Stimulated activated naive B cell treated with anti-CD40 and anti-IgM and Interleukin-4, amounts not matched to agents 10 μg/mL and 1 μg/mL and 100 μg/mL, for 72 hours (primary cell): ENCODE measurements around the gene SSTR3.
A peak's percentile ranks its signal among the peaks of the same experiment; 100 is the strongest.

Source experiments
- ATAC-seq, 2 donors: fragments of 150-1000 bp; cut with Tn5 transposase; replicated peaks; 2 replicates each; pipeline ENCODE4 v1.10.0; 2021; ENCODE audit warnings: moderate library complexity in 1 of 2
- DNase-seq: peaks from one replicate; pipeline ENCODE4 v3.0.0; 2021
- H3K27ac Mint-ChIP-seq: one replicate; pipeline ENCODE4 v1.8.0; 2022; ENCODE audit warnings: mild to moderate bottlenecking, mixed read lengths
- H3K27me3 Mint-ChIP-seq, 2 donors: one replicate each; pipeline ENCODE4 v1.8.0; 2022; ENCODE audit warnings: mixed read lengths in 2 of 2
- H3K36me3 Mint-ChIP-seq, 2 donors: one replicate each; pipeline ENCODE4 v1.8.0; 2022; ENCODE audit warnings: mixed read lengths in 2 of 2, mild to moderate bottlenecking in 1 of 2
- H3K4me1 Mint-ChIP-seq, 2 donors: one replicate each; pipeline ENCODE4 v1.8.0; 2022; ENCODE audit warnings: mixed read lengths in 2 of 2, mild to moderate bottlenecking in 1 of 2
- H3K4me3 Mint-ChIP-seq, 2 donors: one replicate each; pipeline ENCODE4 v1.8.0; 2022; ENCODE audit warnings: mild to moderate bottlenecking in 2 of 2, mixed read lengths in 2 of 2, moderate library complexity in 1 of 2
- H3K9me3 Mint-ChIP-seq, 2 donors: one replicate each; pipeline ENCODE4 v1.8.0; 2022; ENCODE audit warnings: mixed read lengths in 2 of 2, mild to moderate bottlenecking in 1 of 2

SSTR3 gene

DNA sequence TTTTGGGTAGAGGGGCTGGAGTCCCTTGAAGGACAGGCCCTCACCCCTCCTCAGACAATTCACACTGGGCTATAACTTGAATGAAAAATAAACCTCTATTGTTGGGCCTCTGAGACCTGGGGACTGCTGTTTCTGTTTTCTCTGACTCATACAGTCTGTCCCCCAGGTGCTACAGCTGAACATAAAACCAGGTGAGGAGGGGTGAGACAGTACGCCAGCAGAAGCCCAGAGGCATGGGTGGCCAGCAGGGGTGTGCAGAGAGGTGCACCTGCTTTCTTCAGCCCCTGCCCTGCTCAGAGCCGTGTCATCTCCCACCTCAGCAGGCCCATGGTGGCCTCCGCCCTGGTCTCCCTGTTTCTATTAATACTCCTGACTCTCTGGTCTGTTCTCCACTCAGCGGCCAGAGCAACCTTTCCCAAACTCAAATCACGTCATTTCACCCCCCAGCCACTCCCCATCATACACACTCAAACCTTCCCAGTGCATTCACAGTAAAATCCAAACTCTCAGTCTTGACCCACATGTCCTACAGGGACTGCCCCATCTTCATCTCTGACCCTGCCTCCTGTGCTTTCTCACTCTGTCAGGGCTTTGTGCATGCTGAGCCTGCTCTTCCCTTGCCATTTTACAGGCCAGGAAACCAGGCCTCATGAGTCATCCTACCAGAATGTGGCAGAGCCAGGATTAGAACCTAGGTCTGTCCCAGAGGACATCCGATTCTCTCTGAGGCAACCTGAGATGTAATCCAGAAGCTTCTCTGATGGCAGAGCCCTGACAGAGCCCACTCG is 57.2 kb downstream of the SSTR3 start:
- H3K27ac Mint-ChIP-seq, result peak overlapping the region; percentile 21
- no peak overlapping the region for H3K4me3 Mint-ChIP-seq
- DNase-seq, result peak; percentile 26

More for the DNA sequence above, 57.2 kb downstream of the SSTR3 start:
- Mint-ChIP-seq H3K9me3 (peaks cover 0 to 7% of the 10 kb centered on the region in 2 donors), H3K27me3 (peaks cover 36 to 44% of the 10 kb centered on the region in 2 donors), H3K4me1 (peaks cover 15 to 20% of the 10 kb centered on the region in 2 donors), H3K36me3 (no peaks in the 10 kb centered on the region)
- peak; percentile 74 to 89 for ATAC-seq
